ENCODE measurements around the gene HS3ST1.

GRCh38 chr4:11456401-11456800 is 27.7 kb upstream of the HS3ST1 start:
- TF ChIP-seq POLR2A (IDR thresholded peaks at IDR 0.05; ENCODE audit: low read length) (no peak), GATA1 (IDR thresholded peaks at IDR 0.05; ENCODE audit: low read depth, low read length) (no peak)
